A673 (cell line): ENCODE measurements around the gene ALB. TPM values are rescaled to one million over a fixed set of nuclear protein-coding genes. Genes with fewer than 3 reads are reported as not detected.

Experiments used
- BruUV-seq: library from RNA; stranded (reverse); fragments of 400-500 nt; replicated peaks from 2 replicates; lab custom pipeline; 2021; lab: Mats Ljungman, UMichigan
- CTCF ChIA-PET: fragments of 300-600 bp; sonication (Branson Sonifier 250); formaldehyde crosslinking; loops from one replicate; lab custom pipeline; 2022; ENCODE audit warnings: antibody characterized with exemption; lab: Charles Lee
- POLR2A ChIA-PET: fragments of 300-600 bp; sonication (Branson Sonifier 250); formaldehyde crosslinking; loops from one replicate; lab custom pipeline; 2022; ENCODE audit warnings: antibody characterized with exemption; ENCODE audit not compliant: low non-redundant PET; lab: Charles Lee
- DNase-seq: peaks from one replicate; pipeline ENCODE4 v3.0.0-alpha.2; 2015; ENCODE audit warnings: low spot score
- H3K27ac ChIP-seq: fragments of 200-600 bp; sonication (generic); 2 replicates; pipeline ENCODE4 v1.5.1; 2016; ENCODE audit warnings: mixed run types, low read depth, mild to moderate bottlenecking, mixed read lengths, antibody characterized with exemption, low read length; ENCODE audit not compliant: poor library complexity, severe bottlenecking
- H3K27me3 ChIP-seq: fragments of 200-600 bp; sonication (generic); replicated peaks from 2 replicates; pipeline ENCODE4 v1.6.1; 2017; ENCODE audit warnings: mixed run types, low read depth, mild to moderate bottlenecking, mixed read lengths, antibody characterized with exemption, low read length; ENCODE audit not compliant: insufficient read depth, poor library complexity
- H3K36me3 ChIP-seq: fragments of 200-600 bp; sonication (generic); 2 replicates; pipeline ENCODE4 v1.6.1; 2016; ENCODE audit warnings: mixed run types, mild to moderate bottlenecking, mixed read lengths, antibody characterized with exemption, low read length; ENCODE audit not compliant: insufficient read depth, poor library complexity, severe bottlenecking
- H3K4me1 ChIP-seq: fragments of 200-600 bp; sonication (generic); 2 replicates; pipeline ENCODE4 v1.6.1; 2017; ENCODE audit warnings: mixed run types, mild to moderate bottlenecking, mixed read lengths, antibody characterized with exemption, low read length; ENCODE audit not compliant: insufficient read depth, poor library complexity, severe bottlenecking
- H3K4me3 ChIP-seq: fragments of 200-600 bp; sonication (generic); 2 replicates; pipeline ENCODE4 v1.5.1; 2016; ENCODE audit warnings: low read depth, mixed run types, mild to moderate bottlenecking, mixed read lengths, low read length; ENCODE audit not compliant: poor library complexity, severe bottlenecking
- H3K9me3 ChIP-seq: fragments of 200-600 bp; sonication (generic); 2 replicates; pipeline ENCODE4 v1.6.1; 2016; ENCODE audit warnings: mixed run types, low read depth, mild to moderate bottlenecking, mixed read lengths, antibody characterized with exemption, low read length; ENCODE audit not compliant: poor library complexity, severe bottlenecking
- CTCF ChIP-seq: fragments of 300-800, 200-600 bp; sonication (generic); conservative IDR thresholded peaks from 2 replicates; pipeline ENCODE4 v1.5.1; 2017; ENCODE audit warnings: low read depth, mild to moderate bottlenecking, antibody characterized with exemption, low read length, moderate library complexity, mixed read lengths
- EZH2 ChIP-seq: fragments of 200-600 bp; sonication (generic); IDR thresholded peaks from 2 replicates; pipeline ENCODE4 v1.6.1; 2017; ENCODE audit warnings: borderline replicate concordance, low read depth, mild to moderate bottlenecking, mixed read lengths, antibody characterized with exemption, low read length; ENCODE audit not compliant: poor library complexity, severe bottlenecking
- intact Hi-C: fragments of 100-400 bp; cut with micrococcal nuclease; formaldehyde crosslinking; loops from one replicate; pipeline ENCODE4 v1.10.0; 2022; ENCODE audit not compliant: unreplicated experiment
- total RNA-seq: library from RNA; stranded (reverse); gene quantifications from 2 replicates; pipeline ENCODE4 v1.2.3, GENCODE V29; 2021

Gene ALB
- total RNA-seq, 1 experiment from 2014 or later, result not detected

- Histone ChIP-seq H3K4me3 (no peak overlapping the region), H3K4me1 (no peaks in the 10 kb centered on the region), H3K36me3 (no peaks in the 10 kb centered on the region), H3K9me3 (no peaks in the 10 kb centered on the region), H3K27ac (no peak overlapping the region), H3K27me3 (no peaks in the 10 kb centered on the region)
- intact Hi-C loops, result no loop called here
- POLR2A ChIA-PET, result no interaction called here
- no TSS peak for BruUV-seq
- no peak for TF ChIP-seq CTCF
- TF ChIP-seq EZH2, result no peak
- CTCF ChIA-PET, result interaction anchor here (0.6 kb wide), 1 partner anchor 268 kb away, joined by 3 read pairs; no protein-coding TSS in a partner anchor
- no peak for DNase-seq
Measured at GRCh38 chr4:73459048-73459421, 54.9 kb downstream of the ALB start.

GRCh38 chr4:73460913-73461522 lies 56.9 kb downstream of the ALB start:
- Histone ChIP-seq H3K27me3 (no peaks in the 10 kb centered on the region), H3K27ac (no peak overlapping the region), H3K4me1 (no peaks in the 10 kb centered on the region), H3K36me3 (no peaks in the 10 kb centered on the region), H3K9me3 (no peaks in the 10 kb centered on the region), H3K4me3 (no peak overlapping the region)
- CTCF ChIA-PET, result no interaction called here
- BruUV-seq, result no TSS peak
- TF ChIP-seq EZH2 (no peak), CTCF (no peak)
- intact Hi-C loops, result no loop called here
- no peak for DNase-seq
- POLR2A ChIA-PET, result no interaction called here

- intact Hi-C loops, result no loop called here
- no peaks in the 10 kb centered on the region for H3K36me3 ChIP-seq
- no peaks in the 10 kb centered on the region for H3K27me3 ChIP-seq
- POLR2A ChIA-PET, result no interaction called here
- CTCF ChIA-PET, result no interaction called here
- H3K27ac ChIP-seq, result no peak overlapping the region
- no peaks in the 10 kb centered on the region for H3K9me3 ChIP-seq
- TF ChIP-seq EZH2 (no peak), CTCF (no peak)
- DNase-seq, result no peak
- no TSS peak for BruUV-seq
- no peaks in the 10 kb centered on the region for H3K4me1 ChIP-seq
- no peak overlapping the region for H3K4me3 ChIP-seq
Measured at GRCh38 chr4:73468170-73468569, 64.1 kb downstream of the ALB start.
